CD4-positive, alpha-beta T cell (primary cell): ENCODE results near the gene GAS2L2. TPM values are rescaled to one million over a fixed set of nuclear protein-coding genes. Genes with fewer than 3 reads are reported as not detected.

Experiments used
- ATAC-seq: fragments of 200-7000 bp; cut with Tn5 transposase; one replicate; pipeline ENCODE4 v1.10.0; 2022; ENCODE audit warnings: mild to moderate bottlenecking; ENCODE audit not compliant: poor library complexity
- CTCF ChIA-PET: fragments of 350-600 bp; sonication (Branson Sonifier 250); formaldehyde crosslinking; loops from one replicate; lab custom pipeline; 2021; ENCODE audit warnings: antibody characterized with exemption, inconsistent platforms; lab: Charles Lee
- POLR2A ChIA-PET: fragments of 350-600 bp; sonication (Branson Sonifier 250); formaldehyde crosslinking; loops from one replicate; lab custom pipeline; 2021; ENCODE audit warnings: antibody characterized with exemption, inconsistent platforms; lab: Charles Lee
- DNase-seq, 14 experiments: peaks; one replicate each; pipeline ENCODE4 v3.0.0-alpha.2; 2013 to 2020; ENCODE audit warnings: mixed read lengths in 2 of 14
- H3K27ac ChIP-seq, 2 donors: one replicate each; pipeline versions ENCODE4 v1.5.1 to v1.7.0; 2013; ENCODE audit warnings: low read length in 2 of 2, low read depth in 1 of 2, mild to moderate bottlenecking in 1 of 2
- H3K27me3 ChIP-seq, 2 experiments: 1 replicate in 1 of 2; 2 replicates in 1 of 2; pipeline versions ENCODE4 v1.6.1 to v1.7.0; 2013; ENCODE audit warnings: low read length in 2 of 2, control low read depth in 1 of 2, mild to moderate bottlenecking in 1 of 2, moderate library complexity in 1 of 2; ENCODE audit not compliant: insufficient read depth in 2 of 2, control insufficient read depth in 1 of 2
- H3K36me3 ChIP-seq: one replicate; pipeline ENCODE4 v1.6.1; 2013; ENCODE audit warnings: low read length, control low read depth; ENCODE audit not compliant: insufficient read depth
- H3K4me1 ChIP-seq: one replicate; pipeline ENCODE4 v1.6.1; 2013; ENCODE audit warnings: low read length, control low read depth; ENCODE audit not compliant: insufficient read depth
- H3K4me3 ChIP-seq: one replicate; pipeline ENCODE4 v1.5.1; 2013; ENCODE audit warnings: mild to moderate bottlenecking, low read length, moderate library complexity
- H3K9me3 ChIP-seq, 2 experiments: 1 replicate in 1 of 2; 2 replicates in 1 of 2; pipeline versions ENCODE4 v1.6.1 to v1.7.0; 2013; ENCODE audit warnings: low read length in 2 of 2, mild to moderate bottlenecking in 2 of 2, control low read depth in 1 of 2, moderate library complexity in 1 of 2; ENCODE audit not compliant: control insufficient read depth in 1 of 2, insufficient read depth in 1 of 2
- H3K27ac Mint-ChIP-seq: one replicate; pipeline ENCODE4 v1.8.0; 2020; ENCODE audit warnings: mixed read lengths
- H3K27me3 Mint-ChIP-seq: one replicate; pipeline ENCODE4 v1.8.0; 2021; ENCODE audit warnings: mixed read lengths
- H3K36me3 Mint-ChIP-seq: one replicate; pipeline ENCODE4 v1.8.0; 2021; ENCODE audit warnings: low read depth, mixed read lengths
- H3K4me1 Mint-ChIP-seq: one replicate; pipeline ENCODE4 v1.8.0; 2021; ENCODE audit warnings: low read depth, mixed read lengths
- H3K4me3 Mint-ChIP-seq: one replicate; pipeline ENCODE4 v1.8.0; 2020; ENCODE audit warnings: mild to moderate bottlenecking, mixed read lengths
- H3K9me3 Mint-ChIP-seq: one replicate; pipeline ENCODE4 v1.8.0; 2020; ENCODE audit warnings: mixed read lengths
- CTCF ChIP-seq: fragments of 200-600 bp; IDR thresholded peaks from one replicate; pipeline ENCODE4 v1.8.0; 2022; ENCODE audit warnings: antibody characterized with exemption, mild to moderate bottlenecking
- intact Hi-C, 2 experiments: fragments of 100-400 bp; cut with DNase I in 1 of 2; cut with micrococcal nuclease in 1 of 2; formaldehyde crosslinking; loops; one replicate each; pipeline versions ENCODE4 v1.15.1 to v1.9.0; 2023 to 2025; cut with DNase I, micrococcal nuclease
- total RNA-seq, 174 experiments: library from RNA in 2 of 174; stranded (reverse) in 2 of 174; gene quantifications; one replicate each; pipeline ENCODE4 v1.2.3 and lab custom pipeline; 2021 to 2026

Gene GAS2L2
- total RNA-seq, 2 experiments from 2014 or later: 0.19 to 0.22 TPM

- Mint-ChIP-seq H3K4me3 (peak overlapping the region; percentile 83), H3K27me3 (peaks cover 30% of the 10 kb centered on the region), H3K9me3 (no peaks in the 10 kb centered on the region), H3K4me1 (peaks cover 43% of the 10 kb centered on the region), H3K27ac (no peak overlapping the region), H3K36me3 (no peaks in the 10 kb centered on the region)
- peak overlapping the region; percentile 38 for H3K4me3 ChIP-seq
- POLR2A ChIA-PET: interaction anchor here (0.6 to 7.9 kb wide), 4 partner anchors 13 to 38 kb away, joined by 3 to 49 read pairs (median 8); partner anchors contain the start of gene TAF15
- ATAC-seq: no peak
- H3K36me3 ChIP-seq: no peaks in the 10 kb centered on the region
- no peak for TF ChIP-seq CTCF
- intact Hi-C loops: no loop called here
- H3K9me3 ChIP-seq: no peaks in the 10 kb centered on the region
- H3K27me3 ChIP-seq: peaks cover 15 to 22% of the 10 kb centered on the region in 2 experiments
- no peak overlapping the region for H3K27ac ChIP-seq
- CTCF ChIA-PET: interaction anchor here (1.4 to 3.6 kb wide), 3 partner anchors 8 to 32 kb away, joined by 6 to 16 read pairs (median 15); partner anchors contain the start of gene TAF15
- peaks cover 24% of the 10 kb centered on the region for H3K4me1 ChIP-seq
- no peak for DNase-seq
Observed at GRCh38 chr17:35795871-35796265, 42.8 kb upstream of the GAS2L2 start.

GRCh38 chr17:35795007-35795870 is 42.2 kb upstream of the GAS2L2 start, which contains the start of gene MMP28:
TSS of gene MMP28 (minus strand) at chr17:35795641. CDS start at chr17:35795377, 264 bp downstream.
- TF ChIP-seq CTCF: no peak
- H3K9me3 ChIP-seq: no peaks in the 10 kb centered on the region
- H3K27ac Mint-ChIP-seq: no peak within 1 kb of the TSS
- ChIA-PET POLR2A (interaction anchor here (0.6 to 7.9 kb wide), 5 partner anchors 14 to 38 kb away, joined by 3 to 49 read pairs (median 3); partner anchors contain the start of gene TAF15), CTCF (interaction anchor here (0.9 to 3.6 kb wide), 4 partner anchors 9 to 31 kb away, joined by 3 to 16 read pairs (median 10); partner anchors contain the start of gene TAF15)
- peak; percentile 83 for ATAC-seq
- H3K9me3 Mint-ChIP-seq: no peaks in the 10 kb centered on the region
- H3K4me1 ChIP-seq: peaks cover 18% of the 10 kb centered on the region
- peaks cover 40% of the 10 kb centered on the region for H3K4me1 Mint-ChIP-seq
- intact Hi-C loops: no loop called here
- H3K27ac ChIP-seq: no peak within 1 kb of the TSS
- DNase-seq: peak in 8 of 14 experiments; percentile 20 to 63 (median 41)
- H3K36me3 ChIP-seq: no peaks in the 10 kb centered on the region
- H3K4me3 Mint-ChIP-seq: peak within 1 kb of the TSS; percentile 86
- H3K36me3 Mint-ChIP-seq: no peaks in the 10 kb centered on the region
- H3K4me3 ChIP-seq: peak within 1 kb of the TSS; percentile 53
- peaks cover 15 to 22% of the 10 kb centered on the region in 2 experiments for H3K27me3 ChIP-seq
- peaks cover 30% of the 10 kb centered on the region for H3K27me3 Mint-ChIP-seq

GRCh38 chr17:35793257-35793656 is 40.2 kb upstream of the GAS2L2 start:
- Mint-ChIP-seq H3K4me3 (peak overlapping the region; percentile 86), H3K27ac (no peak overlapping the region), H3K9me3 (no peaks in the 10 kb centered on the region), H3K27me3 (peaks cover 30% of the 10 kb centered on the region), H3K36me3 (no peaks in the 10 kb centered on the region), H3K4me1 (peaks cover 47% of the 10 kb centered on the region)
- DNase-seq (no peak), ATAC-seq (no peak)
- Histone ChIP-seq H3K27ac (no peak overlapping the region), H3K27me3 (peaks cover 15 to 22% of the 10 kb centered on the region in 2 experiments), H3K36me3 (no peaks in the 10 kb centered on the region), H3K4me1 (peaks cover 18% of the 10 kb centered on the region), H3K4me3 (no peak overlapping the region), H3K9me3 (no peaks in the 10 kb centered on the region)
- ChIA-PET CTCF (interaction anchor here (0.9 to 1.4 kb wide), 2 partner anchors 12 to 29 kb away, joined by 3 to 10 read pairs; no protein-coding TSS in a partner anchor), POLR2A (interaction anchor here (7.9 kb wide), 1 partner anchor 16 kb away, joined by 49 read pairs; the partner anchor contains the start of gene TAF15)
- TF ChIP-seq CTCF: no peak
- intact Hi-C loops: no loop called here
